Stimulated activated CD4-positive, alpha-beta T cell treated with anti-CD3 and anti-CD28 coated beads, TNF-alpha, amount 100 ng/mL, for 1 hour (primary cell): ENCODE results near the gene ATF1.

Experiments
- DNase-seq, 3 donors: peaks; one replicate each; pipeline ENCODE4 v3.0.0-alpha.2; 2020; ENCODE audit warnings: low read depth in 3 of 3, low spot score in 1 of 3

The ATF1 gene

GRCh38 chr12:50763639-50764285 is at the start of gene ATF1:
Gene ATF1 (plus strand): TSS chr12:50764101. CDS start chr12:50780146, 16,045 bp downstream.
- peak; percentile 63 to 80 (median 76) for DNase-seq

- DNase-seq = no peak
Measured at GRCh38 chr12:50715174-50715573, 48.7 kb upstream of the ATF1 start.

- DNase-seq = no peak
Measured at GRCh38 chr12:50718760-50719159, 45.1 kb upstream of the ATF1 start.

GRCh38 chr12:50720085-50720484 is 43.8 kb upstream of the ATF1 start:
- no peak for DNase-seq

GRCh38 chr12:50720501-50720900 is 43.4 kb upstream of the ATF1 start:
- no peak for DNase-seq

- DNase-seq = no peak
Measured at GRCh38 chr12:50723865-50724264, 40.0 kb upstream of the ATF1 start.

- no peak for DNase-seq
Measured at GRCh38 chr12:50725011-50725942, 38.6 kb upstream of the ATF1 start.

- no peak for DNase-seq
Measured at GRCh38 chr12:50727466-50727865, 36.4 kb upstream of the ATF1 start.

GRCh38 chr12:50728417-50728816 is 35.5 kb upstream of the ATF1 start:
- DNase-seq = no peak

- no peak for DNase-seq
Measured at GRCh38 chr12:50728841-50729240, 35.1 kb upstream of the ATF1 start.

- no peak for DNase-seq
Measured at GRCh38 chr12:50732591-50732990, 31.3 kb upstream of the ATF1 start.

- DNase-seq = no peak
Measured at GRCh38 chr12:50733706-50734105, 30.2 kb upstream of the ATF1 start.

GRCh38 chr12:50734409-50735263 is 29.3 kb upstream of the ATF1 start:
- no peak for DNase-seq

- no peak for DNase-seq
Measured at GRCh38 chr12:50739611-50740010, 24.3 kb upstream of the ATF1 start.

- DNase-seq = no peak
Measured at GRCh38 chr12:50740307-50740706, 23.6 kb upstream of the ATF1 start.

- no peak for DNase-seq
Measured at GRCh38 chr12:50742776-50743175, 21.1 kb upstream of the ATF1 start.

GRCh38 chr12:50745861-50746260 is 18.0 kb upstream of the ATF1 start:
- no peak for DNase-seq

GRCh38 chr12:50746431-50746830 is 17.5 kb upstream of the ATF1 start:
- DNase-seq = no peak

GRCh38 chr12:50747817-50748216 is 16.1 kb upstream of the ATF1 start:
- DNase-seq = no peak

GRCh38 chr12:50749459-50749882 is 14.4 kb upstream of the ATF1 start:
- no peak for DNase-seq

GRCh38 chr12:50750366-50750765 is 13.5 kb upstream of the ATF1 start:
- no peak for DNase-seq
